Colonic mucosa (tissue), 4 donors: ENCODE data around the gene IGF2. TPM values are rescaled to one million over a fixed set of nuclear protein-coding genes. Genes with fewer than 3 reads are reported as not detected.

Experiments used
- DNase-seq: peaks from one replicate; pipeline ENCODE4 v3.0.0-alpha.2; 2020
- H3K27ac ChIP-seq: fragments of 200-600 bp; one replicate; pipeline ENCODE4 v1.8.0; 2021
- H3K27me3 ChIP-seq: fragments of 200-600 bp; one replicate; pipeline ENCODE4 v1.8.0; 2021
- H3K36me3 ChIP-seq: fragments of 200-600 bp; one replicate; pipeline ENCODE4 v1.8.0; 2021
- H3K4me1 ChIP-seq: fragments of 200-600 bp; one replicate; pipeline ENCODE4 v1.8.0; 2021; ENCODE audit warnings: mild to moderate bottlenecking
- H3K4me3 ChIP-seq: fragments of 200-600 bp; one replicate; pipeline ENCODE4 v1.8.0; 2021
- H3K9ac ChIP-seq, 2 donors: one replicate each; pipeline ENCODE4 v1.7.0; 2013; ENCODE audit warnings: control low read depth in 2 of 2, low read depth in 2 of 2, low read length in 2 of 2
- H3K9me3 ChIP-seq: fragments of 200-600 bp; one replicate; pipeline ENCODE4 v1.8.0; 2021
- CTCF ChIP-seq: fragments of 200-600 bp; IDR thresholded peaks from one replicate; pipeline ENCODE4 v1.8.0; 2022; ENCODE audit warnings: antibody characterized with exemption, mild to moderate bottlenecking
- intact Hi-C: fragments of 100-400 bp; cut with DNase I; formaldehyde crosslinking; loops from one replicate; pipeline ENCODE4 v1.14.1; 2022
- total RNA-seq, 2 donors: library from RNA; stranded (reverse); fragmentation: NEBNext Ultra II Directional in 1 of 2; extraction: Animal tissue kit (Norgen Biotek cat#: 25700) in 1 of 2; gene quantifications; one replicate each; pipeline ENCODE4 v1.2.1, GENCODE V29; 2021
- donor health status: healthy.
- donor health status: DM: no; HTN: no; CAD: no.
- donor health status: DM: no; HTN: no; CAD: no.

Gene IGF2
- total RNA-seq, 2 donors from 2014 or later: 4.1 to 9.2 TPM

- peaks cover 74% of the 10 kb centered on the region for H3K27me3 ChIP-seq
- intact Hi-C loops: no loop called here
- no peak overlapping the region for H3K4me3 ChIP-seq
These were observed 4.8 kb upstream of the IGF2 start for GRCh38 chr11:2143799-2144543.

GRCh38 chr11:2143477-2143798 is 4.2 kb upstream of the IGF2 start:
- no peaks in the 10 kb centered on the region for H3K9me3 ChIP-seq
- DNase-seq: no peak
- H3K27me3 ChIP-seq: peaks cover 79% of the 10 kb centered on the region
- no peak overlapping the region for H3K4me3 ChIP-seq
- no peaks in the 10 kb centered on the region for H3K4me1 ChIP-seq
- H3K27ac ChIP-seq: no peak overlapping the region
- H3K36me3 ChIP-seq: no peaks in the 10 kb centered on the region
- no peak for TF ChIP-seq CTCF
- no peak overlapping the region for H3K9ac ChIP-seq
- intact Hi-C loops: no loop called here

More at GRCh38 chr11:2143799-2144543, 4.8 kb upstream of the IGF2 start:
- no peaks in the 10 kb centered on the region for H3K9me3 ChIP-seq
- H3K27ac ChIP-seq: no peak overlapping the region
- H3K4me1 ChIP-seq: no peaks in the 10 kb centered on the region
- no peak overlapping the region for H3K9ac ChIP-seq
- TF ChIP-seq CTCF: no peak
- DNase-seq: no peak
- no peaks in the 10 kb centered on the region for H3K36me3 ChIP-seq

- DNase-seq: no peak
- Histone ChIP-seq H3K9ac (no peak overlapping the region), H3K4me3 (no peak overlapping the region), H3K36me3 (no peaks in the 10 kb centered on the region), H3K4me1 (no peaks in the 10 kb centered on the region), H3K27me3 (peaks cover 74% of the 10 kb centered on the region), H3K27ac (no peak overlapping the region), H3K9me3 (no peaks in the 10 kb centered on the region)
- TF ChIP-seq CTCF: no peak
- intact Hi-C loops: no loop called here
These were observed 3.6 kb upstream of the IGF2 start for GRCh38 chr11:2142762-2143202.

- peaks cover 78% of the 10 kb centered on the region for H3K27me3 ChIP-seq
- no peak overlapping the region for H3K9ac ChIP-seq
- H3K27ac ChIP-seq: no peak overlapping the region
- no peaks in the 10 kb centered on the region for H3K9me3 ChIP-seq
- no peak for DNase-seq
- H3K4me1 ChIP-seq: no peaks in the 10 kb centered on the region
- no peaks in the 10 kb centered on the region for H3K36me3 ChIP-seq
- intact Hi-C loops: no loop called here
- TF ChIP-seq CTCF: no peak
- H3K4me3 ChIP-seq: no peak overlapping the region
These were observed 3.1 kb upstream of the IGF2 start for GRCh38 chr11:2142300-2142759.

- intact Hi-C loops: no loop called here
- Histone ChIP-seq H3K27me3 (peaks cover 87% of the 10 kb centered on the region), H3K27ac (no peak overlapping the region), H3K4me3 (no peak overlapping the region), H3K36me3 (no peaks in the 10 kb centered on the region), H3K9ac (no peak overlapping the region), H3K9me3 (no peaks in the 10 kb centered on the region), H3K4me1 (no peaks in the 10 kb centered on the region)
- no peak for TF ChIP-seq CTCF
- no peak for DNase-seq
These were observed 1.5 kb upstream of the IGF2 start for GRCh38 chr11:2140411-2141400.
